AG04450 (cell line): ENCODE data around the gene RFK. TPM values are rescaled to one million over a fixed set of nuclear protein-coding genes. Genes with fewer than 3 reads are reported as not detected.
A peak's percentile ranks its signal among the peaks of the same experiment; 100 is the strongest.

Experiments used
- CTCF ChIA-PET: fragments of 300-600, 350-600 bp; formaldehyde crosslinking; extraction: SDS; loops from one replicate; lab custom pipeline; 2022; ENCODE audit warnings: antibody characterized with exemption, inconsistent platforms; lab: Charles Lee
- POLR2A ChIA-PET: fragments of 350-600 bp; formaldehyde crosslinking; extraction: SDS; loops from one replicate; lab custom pipeline; 2021; ENCODE audit warnings: antibody characterized with exemption, inconsistent platforms; lab: Yijun Ruan, JAX
- DNase-seq: peaks from one replicate; pipeline ENCODE4 v3.0.0-alpha.2; 2011; ENCODE audit warnings: low read depth, low spot score
- H3K27ac ChIP-seq: one replicate; pipeline ENCODE4 v1.5.1; 2012; ENCODE audit warnings: low read depth, low read length, control low read depth
- H3K27me3 ChIP-seq: one replicate; pipeline ENCODE4 v1.6.0; 2012; ENCODE audit warnings: low read length; ENCODE audit not compliant: control insufficient read depth, insufficient read depth
- H3K4me3 ChIP-seq: 2 replicates; pipeline ENCODE4 v1.5.1; 2011; ENCODE audit warnings: mild to moderate bottlenecking, low read depth, low read length, control low read depth
- H3K9me3 ChIP-seq: 2 replicates; pipeline ENCODE4 v1.5.1; 2012; ENCODE audit warnings: low read length; ENCODE audit not compliant: control insufficient read depth, insufficient read depth
- CTCF ChIP-seq: IDR thresholded peaks from 2 replicates; pipeline ENCODE4 v1.5.1; 2011; ENCODE audit warnings: low read depth, low read length, control low read depth, inconsistent platforms
- polyA plus RNA-seq: library from polyadenylated mRNA; depleted of rRNA; stranded (reverse); fragments of >200 nt; gene quantifications from 2 replicates; pipeline ENCODE4 v1.2.3, GENCODE V29; 2011

The RFK gene
- polyA plus RNA-seq, 1 experiment, result 29.2 TPM

- Histone ChIP-seq H3K4me3 (no peak overlapping the region), H3K27ac (no peak overlapping the region), H3K9me3 (no peaks in the 10 kb centered on the region), H3K27me3 (no peaks in the 10 kb centered on the region)
- no peak for TF ChIP-seq CTCF
- ChIA-PET POLR2A (no interaction called here), CTCF (interaction anchor here (1.2 kb wide), 1 partner anchor 17 kb away, joined by 5 read pairs; the partner anchor contains the start of gene RFK)
- no peak for DNase-seq
Observed at GRCh38 chr9:76377791-76378190, 16.4 kb downstream of the RFK start.

- POLR2A ChIA-PET, result interaction anchor here (0.6 to 2.1 kb wide), 2 partner anchors 19 to 1343 kb away, joined by 6 to 7 read pairs; partner anchors contain the start of gene RFK
- peak; percentile 82 for DNase-seq
- Histone ChIP-seq H3K27me3 (no peaks in the 10 kb centered on the region), H3K9me3 (no peaks in the 10 kb centered on the region), H3K4me3 (no peak overlapping the region), H3K27ac (no peak overlapping the region)
- CTCF ChIA-PET, result interaction anchor here (0.6 to 1.5 kb wide), 2 partner anchors 19 to 75 kb away, joined by 4 to 6 read pairs; partner anchors contain the start of gene RFK
- no peak for TF ChIP-seq CTCF
Observed at GRCh38 chr9:76374783-76375559, 19.3 kb downstream of the RFK start.

- TF ChIP-seq CTCF, result no peak
- Histone ChIP-seq H3K27ac (no peak overlapping the region), H3K4me3 (no peak overlapping the region), H3K27me3 (no peaks in the 10 kb centered on the region), H3K9me3 (no peaks in the 10 kb centered on the region)
- CTCF ChIA-PET, result interaction anchor here (0.9 kb wide), 1 partner anchor 481 kb away, joined by 3 read pairs; no protein-coding TSS in a partner anchor
- POLR2A ChIA-PET, result interaction anchor here (2.1 kb wide), 1 partner anchor 20 kb away, joined by 6 read pairs; the partner anchor contains the start of gene RFK
- no peak for DNase-seq
Observed at GRCh38 chr9:76373784-76374474, 20.3 kb downstream of the RFK start.

- DNase-seq, result peak; percentile 46
- TF ChIP-seq CTCF, result no peak
- H3K27ac ChIP-seq, result peak overlapping the region; percentile 54
- H3K4me3 ChIP-seq, result no peak overlapping the region
- no peaks in the 10 kb centered on the region for H3K9me3 ChIP-seq
- ChIA-PET CTCF (interaction anchor here (0.9 kb wide), 1 partner anchor 480 kb away, joined by 3 read pairs; no protein-coding TSS in a partner anchor), POLR2A (interaction anchor here (2.1 kb wide), 1 partner anchor 21 kb away, joined by 6 read pairs; the partner anchor contains the start of gene RFK)
- H3K27me3 ChIP-seq, result no peaks in the 10 kb centered on the region
Observed at GRCh38 chr9:76373173-76373783, 20.9 kb downstream of the RFK start.
